Liver (tissue), 9 donors: ENCODE measurements around the gene XXYLT1. TPM values are rescaled to one million over a fixed set of nuclear protein-coding genes. Genes with fewer than 3 reads are reported as not detected.

ENCODE experiments used
- DNase-seq: peaks from one replicate; pipeline ENCODE4 v3.0.0-alpha.2; 2017; ENCODE audit warnings: low spot score
- H3K27ac ChIP-seq, 2 donors: one replicate each; pipeline ENCODE4 v1.7.0; 2013; ENCODE audit warnings: inconsistent platforms in 2 of 2, low read length in 2 of 2, control low read depth in 1 of 2, low read depth in 1 of 2, mild to moderate bottlenecking in 1 of 2
- H3K27me3 ChIP-seq, 4 donors: one replicate each; pipeline versions ENCODE4 v1.6.1 to v1.7.0; 2013; ENCODE audit warnings: low read length in 3 of 4, inconsistent platforms in 1 of 4, mild to moderate bottlenecking in 1 of 4, moderate library complexity in 1 of 4; ENCODE audit not compliant: control insufficient read depth in 4 of 4, insufficient read depth in 4 of 4
- H3K36me3 ChIP-seq, 4 donors: one replicate each; pipeline versions ENCODE4 v1.6.1 to v1.7.0; 2013; ENCODE audit warnings: low read length in 3 of 4, mild to moderate bottlenecking in 3 of 4, low read depth in 1 of 4, moderate library complexity in 1 of 4; ENCODE audit not compliant: control insufficient read depth in 4 of 4, insufficient read depth in 3 of 4
- H3K4me1 ChIP-seq, 4 donors: one replicate each; pipeline versions ENCODE4 v1.6.1 to v1.7.0; 2013; ENCODE audit warnings: low read length in 3 of 4, mild to moderate bottlenecking in 3 of 4, moderate library complexity in 1 of 4; ENCODE audit not compliant: control insufficient read depth in 4 of 4, insufficient read depth in 4 of 4
- H3K4me3 ChIP-seq, 3 donors: one replicate each; pipeline versions ENCODE4 v1.6.1 to v1.7.0; 2013; ENCODE audit warnings: low read length in 3 of 3, control low read depth in 1 of 3, low read depth in 1 of 3, mild to moderate bottlenecking in 1 of 3
- H3K9ac ChIP-seq, 2 donors: one replicate each; pipeline ENCODE4 v1.7.0; 2013; ENCODE audit warnings: low read length in 2 of 2, mild to moderate bottlenecking in 2 of 2, moderate library complexity in 2 of 2, control low read depth in 1 of 2, low read depth in 1 of 2
- H3K9me3 ChIP-seq, 4 donors: one replicate each; pipeline versions ENCODE4 v1.6.1 to v1.7.0; 2013; ENCODE audit warnings: low read length in 3 of 4; ENCODE audit not compliant: control insufficient read depth in 4 of 4
- EGR1 ChIP-seq, 2 donors: IDR thresholded peaks; 2 replicates each; pipeline ENCODE4 v1.6.1; 2016 to 2018; ENCODE audit warnings: antibody characterized with exemption in 2 of 2, low read depth in 2 of 2
- FOXA1 ChIP-seq: IDR thresholded peaks from 2 replicates; pipeline ENCODE4 v1.6.1; 2016; ENCODE audit warnings: antibody characterized with exemption
- FOXA2 ChIP-seq: IDR thresholded peaks from 2 replicates; pipeline ENCODE4 v1.6.1; 2016; ENCODE audit warnings: antibody characterized with exemption
- GABPA ChIP-seq, 2 donors: IDR thresholded peaks in 1 of 2; conservative IDR thresholded peaks in 1 of 2; 2 replicates each; pipeline ENCODE4 v1.6.1; 2016; ENCODE audit warnings: antibody characterized with exemption in 2 of 2, mild to moderate bottlenecking in 1 of 2, moderate library complexity in 1 of 2
- HNF4A ChIP-seq, 2 donors: conservative IDR thresholded peaks; 2 replicates each; pipeline ENCODE4 v1.6.1; 2016; ENCODE audit warnings: antibody characterized with exemption in 2 of 2, mild to moderate bottlenecking in 2 of 2
- HNF4G ChIP-seq: IDR thresholded peaks from 2 replicates; pipeline ENCODE4 v1.6.1; 2016; ENCODE audit warnings: antibody characterized with exemption
- JUND ChIP-seq, 2 donors: IDR thresholded peaks; 2 replicates each; pipeline ENCODE4 v1.6.1; 2016; ENCODE audit warnings: antibody characterized with exemption in 2 of 2
- NR2F2 ChIP-seq: IDR thresholded peaks from 2 replicates; pipeline ENCODE4 v1.6.1; 2016; ENCODE audit warnings: antibody characterized with exemption
- RAD21 ChIP-seq, 2 donors: IDR thresholded peaks; 2 replicates each; pipeline ENCODE4 v1.6.1; 2016; ENCODE audit warnings: antibody characterized with exemption in 2 of 2, mild to moderate bottlenecking in 2 of 2
- RXRA ChIP-seq, 2 donors: IDR thresholded peaks; 2 replicates each; pipeline ENCODE4 v1.6.1; 2017 to 2018; ENCODE audit warnings: antibody characterized with exemption in 2 of 2, mild to moderate bottlenecking in 1 of 2
- SP1 ChIP-seq: IDR thresholded peaks from 2 replicates; pipeline ENCODE4 v1.6.1; 2018; ENCODE audit warnings: antibody characterized with exemption, mild to moderate bottlenecking
- YY1 ChIP-seq: IDR thresholded peaks from 2 replicates; pipeline ENCODE4 v1.6.1; 2016; ENCODE audit warnings: antibody characterized with exemption, mild to moderate bottlenecking
- WGBS: extraction: QIAGEN DNeasy Blood & Tissue Kit; methylation state at CpG from one replicate; pipeline ENCODE4 v1.1.7; 2013; 5-methylcytosine and 5-hydroxymethylcytosine counted together
- polyA plus RNA-seq, 2 donors: library from polyadenylated mRNA; stranded (reverse) in 1 of 2; unstranded in 1 of 2; fragments of 200-250 nt in 1 of 2; fragments of >200 nt in 1 of 2; fragmentation: Nextera tagmentation in 1 of 2; extraction: Ambion mirVana in 1 of 2; gene quantifications; one replicate each; pipeline versions ENCODE4 v1.2.1 to v1.2.3, GENCODE V29; 2013 to 2015
- total RNA-seq, 2 donors: library from RNA; depleted of rRNA; stranded (reverse); fragments of >200 nt; gene quantifications; one replicate each; pipeline ENCODE4 v1.2.3, GENCODE V29; 2014
- TF ChIP-seq, protein P1 (sequence below): fragments of 150-350 bp; IDR thresholded peaks from 2 replicates; pipeline ENCODE4 v1.5.1; 2017; ENCODE audit warnings: improper control_type of control experiment, low read depth, low read length; ENCODE audit not compliant: missing input control
- TF ChIP-seq, protein P2 (sequence below): IDR thresholded peaks from 2 replicates; pipeline ENCODE4 v1.6.1; 2016; ENCODE audit warnings: antibody characterized with exemption
- TF ChIP-seq, protein P3 (sequence below): IDR thresholded peaks from 2 replicates; pipeline ENCODE4 v1.6.1; 2016; ENCODE audit warnings: antibody characterized with exemption
- TF ChIP-seq, protein P4 (sequence below): IDR thresholded peaks from 2 replicates; pipeline ENCODE4 v1.6.1; 2016; ENCODE audit warnings: antibody characterized with exemption
- donor health status: healthy.
- donor health status: healthy.
- donor health status: healthy.
- donor health status: healthy.
- donor health status: healthy.

XXYLT1 gene
- total and polyA plus RNA-seq, 4 donors, result 0.93 to 7.6 (median 2.8) TPM

DNA sequence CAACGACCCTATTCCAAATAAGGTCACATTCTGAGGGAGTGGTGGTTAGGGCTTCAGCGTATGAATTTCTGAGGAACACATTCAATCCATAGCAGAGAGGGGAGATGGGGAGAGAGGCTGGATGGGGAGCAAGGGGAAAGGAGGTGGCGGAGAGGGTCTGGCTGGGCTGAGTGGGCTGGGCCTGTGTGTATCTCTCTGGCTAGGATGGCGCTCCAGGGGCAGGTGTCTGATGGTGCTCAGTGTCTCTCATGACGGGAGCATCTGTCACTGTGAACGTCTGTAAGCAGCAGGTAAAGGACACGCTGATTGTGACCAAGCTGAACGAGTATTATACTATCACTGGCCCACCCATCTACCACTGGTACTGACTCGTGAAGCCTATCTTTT lies 159.6 kb downstream of the XXYLT1 start:
- Histone ChIP-seq H3K36me3 (no peaks in the 10 kb centered on the region), H3K27ac (no peak overlapping the region), H3K9ac (no peak overlapping the region), H3K4me1 (peaks cover under 1 to 3% (median 1%) of the 10 kb centered on the region in 4 donors), H3K27me3 (no peaks in the 10 kb centered on the region), H3K4me3 (no peak overlapping the region), H3K9me3 (no peaks in the 10 kb centered on the region)
- TF ChIP-seq RAD21 (IDR thresholded peaks at IDR 0.05) (no peak), SP1 (no peak), FOXA1 (no peak), GABPA (IDR thresholded peaks at IDR 0.05 in 1 of 2, conservative IDR thresholded peaks at IDR 0.05 in 1 of 2) (no peak), JUND (IDR thresholded peaks at IDR 0.05) (no peak), NR2F2 (no peak), YY1 (no peak), RXRA (IDR thresholded peaks at IDR 0.05) (no peak), HNF4G (no peak)
- TF ChIP-seq, protein P1, sequence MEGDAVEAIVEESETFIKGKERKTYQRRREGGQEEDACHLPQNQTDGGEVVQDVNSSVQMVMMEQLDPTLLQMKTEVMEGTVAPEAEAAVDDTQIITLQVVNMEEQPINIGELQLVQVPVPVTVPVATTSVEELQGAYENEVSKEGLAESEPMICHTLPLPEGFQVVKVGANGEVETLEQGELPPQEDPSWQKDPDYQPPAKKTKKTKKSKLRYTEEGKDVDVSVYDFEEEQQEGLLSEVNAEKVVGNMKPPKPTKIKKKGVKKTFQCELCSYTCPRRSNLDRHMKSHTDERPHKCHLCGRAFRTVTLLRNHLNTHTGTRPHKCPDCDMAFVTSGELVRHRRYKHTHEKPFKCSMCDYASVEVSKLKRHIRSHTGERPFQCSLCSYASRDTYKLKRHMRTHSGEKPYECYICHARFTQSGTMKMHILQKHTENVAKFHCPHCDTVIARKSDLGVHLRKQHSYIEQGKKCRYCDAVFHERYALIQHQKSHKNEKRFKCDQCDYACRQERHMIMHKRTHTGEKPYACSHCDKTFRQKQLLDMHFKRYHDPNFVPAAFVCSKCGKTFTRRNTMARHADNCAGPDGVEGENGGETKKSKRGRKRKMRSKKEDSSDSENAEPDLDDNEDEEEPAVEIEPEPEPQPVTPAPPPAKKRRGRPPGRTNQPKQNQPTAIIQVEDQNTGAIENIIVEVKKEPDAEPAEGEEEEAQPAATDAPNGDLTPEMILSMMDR, result no peak
- WGBS, result 90% methylated on average over 9 of the region's 9 CpGs
- no peak for DNase-seq

DNA sequence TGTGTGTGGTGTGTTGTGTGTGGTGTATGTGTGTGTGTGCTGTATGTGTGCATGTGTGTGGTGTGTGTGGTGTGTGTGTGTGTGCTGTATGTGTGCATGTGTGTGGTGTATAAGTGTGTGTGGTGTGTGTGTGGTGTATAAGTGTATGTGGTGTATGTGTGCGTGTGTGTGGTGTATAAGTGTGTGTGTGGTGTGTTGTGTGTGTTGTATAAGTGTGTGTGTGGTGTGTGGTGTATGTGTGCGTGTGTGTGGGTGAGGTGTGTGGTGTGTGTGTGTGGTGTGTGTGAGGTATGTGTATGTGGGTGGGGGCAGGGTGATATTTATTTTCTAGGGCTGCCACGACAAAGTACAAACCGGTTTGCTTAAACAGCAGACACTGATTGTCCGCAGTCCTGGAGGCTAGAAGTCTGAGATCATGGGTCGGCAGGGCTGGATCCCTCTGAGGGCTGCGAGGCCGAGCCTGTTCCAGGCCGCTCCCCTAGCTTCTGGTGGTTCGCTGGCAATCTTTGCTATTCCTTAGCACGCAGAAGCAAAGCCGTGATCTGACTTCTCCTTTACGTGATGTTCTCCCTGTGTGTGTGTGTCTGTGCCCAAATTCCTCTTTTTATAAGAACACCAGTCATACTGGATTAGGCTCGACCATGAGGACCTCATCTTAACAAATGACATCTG lies 160.2 kb downstream of the XXYLT1 start:
- TF ChIP-seq HNF4A (conservative IDR thresholded peaks at IDR 0.05) (no peak), YY1 (no peak), NR2F2 (no peak), JUND (IDR thresholded peaks at IDR 0.05) (no peak), RXRA (IDR thresholded peaks at IDR 0.05) (no peak), SP1 (no peak), RAD21 (IDR thresholded peaks at IDR 0.05) (no peak), EGR1 (IDR thresholded peaks at IDR 0.05; ENCODE audit: low read depth in 2 of 2) (no peak), HNF4G (no peak), FOXA2 (no peak)
- TF ChIP-seq, protein P2, sequence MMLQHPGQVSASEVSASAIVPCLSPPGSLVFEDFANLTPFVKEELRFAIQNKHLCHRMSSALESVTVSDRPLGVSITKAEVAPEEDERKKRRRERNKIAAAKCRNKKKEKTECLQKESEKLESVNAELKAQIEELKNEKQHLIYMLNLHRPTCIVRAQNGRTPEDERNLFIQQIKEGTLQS, result no peak
- TF ChIP-seq, protein P3, sequence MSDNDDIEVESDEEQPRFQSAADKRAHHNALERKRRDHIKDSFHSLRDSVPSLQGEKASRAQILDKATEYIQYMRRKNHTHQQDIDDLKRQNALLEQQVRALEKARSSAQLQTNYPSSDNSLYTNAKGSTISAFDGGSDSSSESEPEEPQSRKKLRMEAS, result no peak
- TF ChIP-seq, protein P4, sequence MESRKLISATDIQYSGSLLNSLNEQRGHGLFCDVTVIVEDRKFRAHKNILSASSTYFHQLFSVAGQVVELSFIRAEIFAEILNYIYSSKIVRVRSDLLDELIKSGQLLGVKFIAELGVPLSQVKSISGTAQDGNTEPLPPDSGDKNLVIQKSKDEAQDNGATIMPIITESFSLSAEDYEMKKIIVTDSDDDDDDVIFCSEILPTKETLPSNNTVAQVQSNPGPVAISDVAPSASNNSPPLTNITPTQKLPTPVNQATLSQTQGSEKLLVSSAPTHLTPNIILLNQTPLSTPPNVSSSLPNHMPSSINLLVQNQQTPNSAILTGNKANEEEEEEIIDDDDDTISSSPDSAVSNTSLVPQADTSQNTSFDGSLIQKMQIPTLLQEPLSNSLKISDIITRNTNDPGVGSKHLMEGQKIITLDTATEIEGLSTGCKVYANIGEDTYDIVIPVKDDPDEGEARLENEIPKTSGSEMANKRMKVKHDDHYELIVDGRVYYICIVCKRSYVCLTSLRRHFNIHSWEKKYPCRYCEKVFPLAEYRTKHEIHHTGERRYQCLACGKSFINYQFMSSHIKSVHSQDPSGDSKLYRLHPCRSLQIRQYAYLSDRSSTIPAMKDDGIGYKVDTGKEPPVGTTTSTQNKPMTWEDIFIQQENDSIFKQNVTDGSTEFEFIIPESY, result no peak
- TF ChIP-seq, protein P1, result no peak
- H3K27me3 ChIP-seq, result no peaks in the 10 kb centered on the region
- no peak overlapping the region for H3K4me3 ChIP-seq
- WGBS, result 66% methylated on average over 14 of the region's 14 CpGs
- DNase-seq, result no peak
- H3K9ac ChIP-seq, result no peak overlapping the region
- peaks cover 1 to 8% (median 6%) of the 10 kb centered on the region in 4 donors for H3K4me1 ChIP-seq
- H3K9me3 ChIP-seq, result no peaks in the 10 kb centered on the region
- no peak overlapping the region for H3K27ac ChIP-seq
- no peaks in the 10 kb centered on the region for H3K36me3 ChIP-seq
